DOHH2 (cell line): ENCODE results near the gene FRMPD4.

Experiments used
- EZH2phosphoT487 ChIP-seq: fragments of 200-600 bp; sonication (generic); IDR thresholded peaks from 2 replicates; pipeline ENCODE4 v1.6.1; 2017; ENCODE audit warnings: borderline replicate concordance, mild to moderate bottlenecking, antibody characterized with exemption, low read length, moderate library complexity, mixed read lengths
- TF ChIP-seq, protein P1 (sequence below): fragments of 200-600 bp; sonication (generic); IDR thresholded peaks from one replicate; pipeline ENCODE4 v1.5.1; 2014; ENCODE audit warnings: antibody characterized with exemption, mild to moderate bottlenecking, low read depth, low read length; ENCODE audit not compliant: poor library complexity, severe bottlenecking

DNA sequence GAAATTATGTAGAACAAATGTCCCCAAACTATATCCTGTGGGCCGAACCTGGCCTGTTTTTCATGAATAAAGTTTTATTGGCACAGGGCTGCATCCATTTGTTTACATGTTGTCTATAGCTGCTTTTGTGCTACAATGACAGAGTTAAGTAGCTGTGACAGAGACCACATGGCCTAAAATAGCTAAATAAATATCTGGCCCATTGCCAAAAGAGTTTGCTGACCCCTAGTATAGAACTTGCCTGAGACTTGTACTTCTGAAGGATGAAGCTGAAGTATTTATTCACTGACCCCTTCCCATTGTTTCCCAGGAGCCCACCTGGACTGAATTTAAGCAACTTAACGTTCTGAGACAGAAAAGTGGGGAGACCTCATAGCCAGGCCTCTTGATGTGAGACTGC is 325.6 kb downstream of the FRMPD4 start:
- TF ChIP-seq, protein P1, sequence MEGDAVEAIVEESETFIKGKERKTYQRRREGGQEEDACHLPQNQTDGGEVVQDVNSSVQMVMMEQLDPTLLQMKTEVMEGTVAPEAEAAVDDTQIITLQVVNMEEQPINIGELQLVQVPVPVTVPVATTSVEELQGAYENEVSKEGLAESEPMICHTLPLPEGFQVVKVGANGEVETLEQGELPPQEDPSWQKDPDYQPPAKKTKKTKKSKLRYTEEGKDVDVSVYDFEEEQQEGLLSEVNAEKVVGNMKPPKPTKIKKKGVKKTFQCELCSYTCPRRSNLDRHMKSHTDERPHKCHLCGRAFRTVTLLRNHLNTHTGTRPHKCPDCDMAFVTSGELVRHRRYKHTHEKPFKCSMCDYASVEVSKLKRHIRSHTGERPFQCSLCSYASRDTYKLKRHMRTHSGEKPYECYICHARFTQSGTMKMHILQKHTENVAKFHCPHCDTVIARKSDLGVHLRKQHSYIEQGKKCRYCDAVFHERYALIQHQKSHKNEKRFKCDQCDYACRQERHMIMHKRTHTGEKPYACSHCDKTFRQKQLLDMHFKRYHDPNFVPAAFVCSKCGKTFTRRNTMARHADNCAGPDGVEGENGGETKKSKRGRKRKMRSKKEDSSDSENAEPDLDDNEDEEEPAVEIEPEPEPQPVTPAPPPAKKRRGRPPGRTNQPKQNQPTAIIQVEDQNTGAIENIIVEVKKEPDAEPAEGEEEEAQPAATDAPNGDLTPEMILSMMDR: no peak
- TF ChIP-seq EZH2phosphoT487: no peak
